ENCODE measurements around the gene CES3.
A peak's percentile ranks its signal among the peaks of the same experiment; 100 is the strongest.
"Not testable (repeated sequence)": the region's sequence is repeated elsewhere in the genome, so short reads cannot be mapped to it uniquely, and the experiment has no call there.

The CES3 gene

GRCh38 chr16:66973716-66974115 lies 12.7 kb downstream of the CES3 start:
- no peak for DNase-seq

DNA sequence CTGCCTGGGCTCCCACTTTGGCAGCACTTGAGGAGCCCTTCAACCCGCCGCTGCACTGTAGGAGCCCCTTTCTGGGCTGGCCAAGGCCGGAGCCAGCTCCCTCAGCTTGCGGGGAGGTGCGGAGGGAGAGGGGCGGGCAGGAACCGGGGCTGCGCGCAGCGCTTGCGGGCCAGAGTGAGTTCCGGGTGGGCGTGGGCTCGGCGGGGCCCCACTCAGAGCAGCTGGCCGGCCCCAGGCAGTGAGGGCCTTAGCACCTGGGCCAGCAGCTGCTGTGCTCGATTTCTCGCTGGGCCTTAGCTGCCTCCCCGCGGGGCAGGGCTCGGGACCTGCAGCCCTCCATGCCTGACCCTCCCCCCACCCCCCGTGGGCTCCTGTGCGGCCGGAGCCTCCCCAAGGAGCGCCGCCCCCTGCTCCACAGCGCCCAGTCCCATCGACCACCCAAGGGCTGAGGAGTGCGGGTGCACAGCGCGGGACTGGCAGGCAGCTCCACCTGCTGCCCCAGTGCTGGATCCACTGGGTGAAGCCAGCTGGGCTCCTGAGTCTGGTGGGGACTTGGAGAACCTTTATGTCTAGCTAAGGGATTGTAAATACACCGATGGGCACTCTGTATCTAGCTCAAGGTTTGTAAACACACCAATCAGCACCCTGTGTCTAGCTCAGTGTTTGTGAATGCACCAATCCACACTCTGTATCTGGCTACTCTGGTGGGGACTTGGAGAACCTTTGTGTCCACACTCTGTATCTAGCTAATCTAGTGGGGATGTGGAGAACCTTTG lies 13.3 kb downstream of the CES3 start:
- not testable (repeated sequence) for DNase-seq

- DNase-seq: peak; percentile 40 to 77
Observed at GRCh38 chr16:66974932-66975246, 13.8 kb downstream of the CES3 start.

- no peak for DNase-seq
Observed at GRCh38 chr16:66975302-66975893, 14.3 kb downstream of the CES3 start.

DNA sequence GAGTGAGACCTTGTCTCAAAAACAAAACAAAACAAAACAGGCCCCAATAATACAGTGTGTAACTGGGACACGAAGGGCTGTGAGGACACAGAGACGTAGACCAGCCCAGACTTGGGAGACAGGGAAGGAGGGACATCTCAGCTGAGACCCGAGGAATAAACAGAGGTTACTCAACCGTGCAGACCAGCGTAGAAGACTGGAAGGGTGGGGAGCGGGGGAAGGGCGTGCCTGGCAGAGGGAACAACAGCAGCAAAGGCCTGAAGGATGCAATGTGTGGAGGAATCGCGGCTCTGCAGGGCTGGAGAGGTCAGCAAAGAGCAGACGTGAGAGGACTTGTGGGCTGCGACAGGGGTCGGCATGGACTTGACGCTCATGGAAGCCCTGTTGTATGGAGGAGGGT lies 15.7 kb downstream of the CES3 start:
- no peak for DNase-seq

GRCh38 chr16:66977341-66978113 lies 16.5 kb downstream of the CES3 start:
- peak; percentile 84 to 87 for DNase-seq

DNA sequence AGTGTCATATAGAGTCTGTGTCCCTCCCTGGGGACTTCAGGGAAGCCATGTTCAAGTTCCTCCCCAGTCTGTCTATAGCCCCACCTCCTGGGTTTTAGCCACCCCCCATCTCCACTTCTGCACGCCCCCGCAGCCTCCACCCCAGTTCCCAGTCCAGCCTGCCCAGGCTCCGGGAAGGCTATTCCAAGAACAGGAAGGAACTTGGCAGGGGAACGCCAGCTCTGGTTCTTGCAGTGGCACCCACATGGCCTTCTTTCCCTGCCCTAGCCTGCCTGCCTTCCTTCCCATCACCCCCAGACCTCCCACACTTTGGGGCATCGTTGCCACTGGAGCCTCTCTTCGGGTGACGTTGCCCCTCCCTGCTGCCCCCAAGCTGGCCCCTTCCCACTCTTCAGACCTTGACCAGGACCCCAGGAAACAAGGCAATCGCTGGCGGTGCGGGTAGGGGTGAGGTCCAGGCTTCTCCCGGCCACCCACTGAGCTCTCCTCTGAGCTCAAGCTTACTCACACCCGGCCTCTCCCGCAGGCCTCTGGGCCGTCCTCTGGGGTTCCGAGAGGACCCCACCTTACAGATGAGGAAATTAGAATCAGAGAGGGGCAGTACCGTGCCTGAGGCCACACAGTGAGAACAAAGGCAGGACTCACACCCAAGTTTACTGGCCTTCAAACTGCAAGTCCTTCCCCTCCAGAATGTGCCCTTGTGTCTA lies 18.1 kb downstream of the CES3 start:
- DNase-seq: no peak

DNA sequence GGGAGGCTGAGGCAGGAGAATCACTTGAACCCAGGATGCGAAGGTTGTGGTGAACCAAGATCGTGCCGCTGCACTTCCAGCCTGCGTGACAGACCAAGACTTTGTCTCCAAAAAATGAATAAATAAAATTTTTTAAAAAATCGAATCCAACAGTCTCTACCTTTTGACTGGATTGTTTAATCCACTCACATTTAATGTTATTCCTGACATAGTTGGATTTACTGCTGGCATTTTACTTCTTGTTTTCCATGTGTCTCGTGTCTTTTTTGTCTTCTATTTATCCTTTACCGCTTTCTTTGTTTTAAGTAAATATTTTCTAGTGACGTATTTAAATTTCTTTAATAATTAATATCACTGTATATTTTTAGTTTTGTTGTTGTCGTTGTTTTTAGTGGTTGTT lies 22.0 kb downstream of the CES3 start:
- DNase-seq: no peak

GRCh38 chr16:66984892-66985311 lies 23.8 kb downstream of the CES3 start:
- DNase-seq: peak; percentile 21 to 68

DNA sequence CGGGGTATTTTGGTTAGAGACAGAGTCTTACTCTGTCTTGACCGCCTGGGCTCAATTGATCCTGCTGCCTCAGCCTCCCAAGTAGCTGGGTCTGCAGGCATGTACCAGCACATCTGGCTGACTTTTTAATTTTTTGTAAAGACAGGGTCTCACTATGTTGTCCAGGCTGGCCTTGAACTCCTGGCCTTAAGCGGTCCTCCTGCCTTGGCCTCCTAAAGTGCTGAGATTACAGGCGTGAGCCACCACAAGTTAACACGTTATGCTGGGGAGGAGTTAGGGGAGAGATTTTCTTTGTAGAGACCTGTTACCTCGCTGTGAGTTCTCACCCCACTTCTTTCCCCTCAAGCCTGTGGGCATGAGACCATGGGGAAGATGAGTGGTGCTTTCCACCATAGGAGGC lies 25.5 kb downstream of the CES3 start:
- no peak for DNase-seq

- DNase-seq: no peak
Observed at GRCh38 chr16:66988197-66988788, 27.2 kb downstream of the CES3 start, which contains the start of gene CES4A. Gene CES4A (plus strand): TSS chr16:66988589. CDS start chr16:66988773, 184 bp downstream.

DNA sequence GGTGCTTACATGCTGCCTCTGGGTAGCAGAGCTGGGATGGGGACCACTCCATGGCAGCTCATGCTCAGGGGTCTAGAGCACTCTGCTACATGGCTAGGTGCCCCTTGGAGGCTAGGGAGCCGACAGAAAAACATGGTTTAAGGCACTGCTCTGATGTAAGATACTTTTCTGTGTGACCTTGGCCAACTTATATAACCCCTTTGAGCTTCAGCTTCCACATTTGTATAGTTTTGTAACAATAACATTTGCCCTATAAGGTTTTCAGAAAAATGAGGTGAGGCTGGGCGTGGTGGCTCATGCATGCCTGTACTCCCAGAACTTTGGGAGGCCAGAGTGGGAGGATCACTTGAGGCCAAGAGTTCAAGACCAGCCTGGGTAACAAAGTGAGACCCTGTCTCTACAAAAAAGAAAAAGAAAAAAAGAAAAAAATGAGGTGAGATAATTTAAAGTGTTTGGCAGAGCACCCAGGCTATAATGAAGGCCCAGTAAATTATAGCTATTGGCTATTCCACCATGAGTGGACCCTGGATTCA lies 30.5 kb downstream of the CES3 start:
- no peak for DNase-seq

- DNase-seq: not testable (repeated sequence)
Observed at GRCh38 chr16:66993558-66993957, 32.5 kb downstream of the CES3 start.

GRCh38 chr16:66996324-66996982 lies 35.4 kb downstream of the CES3 start:
- DNase-seq: no peak

GRCh38 chr16:66996983-66997358 lies 35.9 kb downstream of the CES3 start:
- DNase-seq: no peak

- peak; percentile 58 to 69 for DNase-seq
Observed at GRCh38 chr16:67000384-67001351, 39.6 kb downstream of the CES3 start.

DNA sequence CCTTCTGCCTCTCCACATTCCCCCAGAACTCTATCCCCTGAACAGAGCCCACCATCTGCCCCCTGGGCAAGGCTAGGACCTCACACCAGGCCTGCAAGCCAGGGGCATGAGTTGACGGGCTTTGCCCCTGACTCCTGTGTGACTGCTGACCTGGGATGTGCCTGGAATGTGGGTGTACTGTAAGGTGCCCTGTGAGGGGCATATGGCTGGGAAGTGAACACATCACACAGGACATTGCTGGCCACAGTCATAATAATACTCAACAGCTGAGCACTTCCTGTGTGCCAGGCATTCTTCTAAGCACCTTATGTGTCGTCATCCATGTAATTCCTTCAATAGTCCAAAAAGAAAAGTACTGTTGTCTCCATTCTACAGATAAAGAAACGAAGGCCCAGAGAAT lies 40.7 kb downstream of the CES3 start:
- DNase-seq: no peak

DNA sequence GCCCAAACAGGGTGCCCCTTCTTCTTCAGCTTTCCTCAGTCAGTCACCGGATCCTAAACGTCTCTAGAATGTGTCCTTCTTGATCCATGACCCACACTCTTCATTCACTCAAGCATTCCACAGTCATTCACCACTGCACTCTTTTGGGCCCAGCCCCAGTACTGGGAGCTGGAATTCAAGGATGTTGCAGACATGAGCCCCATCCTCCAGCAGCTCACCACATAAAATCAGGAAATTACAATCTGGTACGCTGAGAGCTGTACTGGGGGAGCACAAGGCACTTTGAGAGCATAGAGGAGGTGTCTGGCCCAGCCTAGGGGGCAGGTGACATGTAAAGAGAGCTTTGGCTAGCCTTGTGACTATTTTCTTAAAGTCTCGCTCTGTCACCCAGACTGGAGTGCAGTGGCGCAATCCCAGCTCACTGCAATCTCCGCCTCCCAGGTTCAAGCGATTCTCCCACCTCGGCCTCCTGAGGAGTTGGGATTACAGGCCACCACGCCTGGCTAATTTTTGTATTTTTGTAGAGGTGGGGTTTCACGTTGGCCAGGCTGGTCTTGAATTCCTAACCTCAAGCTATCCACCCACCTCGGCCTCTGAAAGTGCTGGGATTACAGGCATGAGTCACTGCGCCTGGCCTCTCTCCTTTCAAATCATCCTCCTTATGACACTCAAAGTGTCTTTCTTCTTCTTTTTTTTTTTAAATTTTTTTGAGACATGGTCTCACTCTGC lies 46.0 kb downstream of the CES3 start:
- DNase-seq: no peak

GRCh38 chr16:67009158-67009557 lies 48.1 kb downstream of the CES3 start:
- no peak for DNase-seq

DNA sequence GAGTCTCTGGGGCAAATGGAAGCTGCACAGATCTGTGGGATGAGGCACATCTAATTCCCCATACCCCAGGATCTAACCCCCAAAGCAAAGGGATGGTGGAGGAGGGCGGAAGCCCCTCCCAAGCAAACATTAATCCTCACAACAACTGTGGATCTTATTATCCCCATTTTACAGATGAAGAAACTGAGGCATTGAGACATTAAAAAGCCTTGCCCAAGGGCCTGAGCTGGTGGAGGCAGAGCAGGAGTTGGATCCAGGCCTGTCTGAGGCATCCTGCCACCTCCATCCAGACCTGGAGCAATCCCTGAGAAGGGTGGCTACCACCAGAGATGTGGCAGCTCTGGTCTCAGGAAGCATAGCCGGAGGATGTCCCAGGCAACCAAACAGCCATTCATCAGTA lies 50.2 kb downstream of the CES3 start:
- DNase-seq: no peak

Measured in CD4-positive, alpha-beta T cell treated with Interferon alpha-2 for 1 hour (primary cell).